Measurements from ENCODE around the gene BCL11B. TPM values are rescaled to one million over a fixed set of nuclear protein-coding genes. Genes with fewer than 3 reads are reported as not detected.
A peak's percentile ranks its signal among the peaks of the same experiment; 100 is the strongest.

Gene BCL11B
- total RNA-seq, 1 experiment from 2014 or later: 2.6 TPM

DNA sequence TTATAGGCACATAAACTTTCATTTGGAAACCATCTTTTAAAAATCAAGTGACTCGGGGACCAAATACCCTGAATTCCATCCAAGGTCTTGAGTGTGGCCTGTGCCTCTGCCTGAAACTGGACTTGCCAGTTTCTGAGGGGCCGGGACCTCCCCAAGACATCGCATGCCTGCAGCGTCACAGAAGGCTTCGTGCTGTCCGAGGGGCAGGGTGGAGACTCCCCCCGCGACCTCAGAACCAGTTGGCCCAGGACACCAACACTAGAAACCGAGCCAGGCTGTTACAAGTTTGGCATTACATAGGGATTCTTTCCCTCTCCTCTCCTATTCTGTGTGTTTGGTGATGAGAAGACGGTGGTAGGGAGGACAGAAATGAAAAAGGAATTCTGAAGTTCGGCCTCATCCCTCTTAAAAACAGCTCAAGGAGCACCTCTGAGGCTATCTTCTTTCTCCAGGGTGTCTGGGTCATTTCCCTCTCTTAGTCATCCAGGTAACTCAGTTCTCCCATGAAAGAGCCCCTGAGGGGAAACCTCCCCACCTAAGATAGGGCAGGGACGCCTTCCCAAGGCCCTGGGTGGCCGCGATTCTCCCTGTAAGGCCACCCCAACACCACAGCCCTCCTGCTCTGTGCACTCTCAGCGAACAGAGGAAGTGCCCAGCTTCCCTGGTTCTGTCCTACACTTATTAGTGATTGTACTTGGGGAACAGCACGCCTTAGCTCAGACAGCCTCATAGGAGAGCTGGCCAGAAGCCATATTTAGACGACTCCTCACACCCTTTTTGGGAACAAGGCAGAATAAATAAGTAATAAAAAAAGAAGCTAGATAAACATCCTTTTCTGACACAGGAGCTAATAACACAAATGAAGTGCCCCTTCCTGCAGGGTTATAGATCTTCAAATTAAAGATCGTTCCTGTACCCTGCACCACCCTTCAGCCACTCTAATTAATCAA lies 93.8 kb downstream of the BCL11B start:
- Histone ChIP-seq H3K27me3 (replicated peaks) (no peaks in the 10 kb centered on the region), H3K4me3 (no peak overlapping the region), H3K9me3 (replicated peaks) (no peaks in the 10 kb centered on the region), H3K4me1 (replicated peaks) (no peaks in the 10 kb centered on the region), H3K27ac (no peak overlapping the region), H3K36me3 (no peaks in the 10 kb centered on the region)
- DNase-seq (ENCODE audit: low read depth in 1 of 2, low spot score in 2 of 2): peak in 1 of 2 experiments; percentile 22

- Histone ChIP-seq H3K4me3 (no peak overlapping the region), H3K27ac (no peak overlapping the region), H3K36me3 (no peaks in the 10 kb centered on the region), H3K27me3 (replicated peaks) (no peaks in the 10 kb centered on the region), H3K9me3 (replicated peaks) (no peaks in the 10 kb centered on the region), H3K4me1 (replicated peaks) (no peaks in the 10 kb centered on the region)
- DNase-seq (ENCODE audit: low read depth in 1 of 2, low spot score in 2 of 2): peak in 1 of 2 experiments; percentile 14
Measured at GRCh38 chr14:99177046-99177655, 94.8 kb downstream of the BCL11B start.

DNA sequence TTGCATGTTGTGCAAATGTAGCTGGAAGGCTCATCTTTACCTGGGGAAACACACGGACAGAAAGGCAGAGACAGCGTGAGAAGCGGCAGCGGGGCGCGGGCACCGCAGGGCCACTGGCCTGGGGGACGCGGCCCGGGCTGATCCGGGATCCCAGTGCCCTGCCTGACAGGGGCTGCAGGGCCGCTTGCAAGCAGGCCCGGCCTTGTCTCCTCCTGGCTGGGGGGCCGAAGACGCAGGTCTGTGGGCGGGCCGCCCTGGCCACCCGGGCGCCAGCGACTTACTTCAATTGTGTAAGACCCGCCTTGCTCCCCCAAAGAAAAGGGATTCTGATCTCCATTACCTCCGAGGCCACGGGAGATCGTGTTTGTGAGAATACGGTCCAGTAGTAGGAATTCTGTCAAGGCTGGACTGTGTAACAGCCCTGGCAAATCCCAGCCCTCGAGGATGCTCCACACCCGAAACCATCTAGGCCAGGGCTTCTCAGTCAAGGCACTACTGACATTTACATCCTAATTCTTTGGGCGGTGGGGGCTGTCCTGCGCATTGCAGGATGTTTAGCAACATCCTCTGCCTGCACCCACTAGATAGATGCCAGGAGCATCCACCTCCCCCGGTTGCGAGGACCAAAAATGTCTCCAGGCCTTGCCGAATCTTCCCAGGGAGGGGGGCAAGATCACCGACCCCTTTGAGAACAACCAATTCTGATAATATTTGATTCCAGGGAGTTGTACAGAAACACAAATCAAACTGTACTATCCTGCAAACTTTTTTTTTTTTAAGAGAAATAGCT lies 95.6 kb downstream of the BCL11B start:
- Histone ChIP-seq H3K27ac (no peak overlapping the region), H3K4me1 (replicated peaks) (no peaks in the 10 kb centered on the region)
- peak in 1 of 2 experiments; percentile 30 for DNase-seq (ENCODE audit: low read depth in 1 of 2, low spot score in 2 of 2)

GRCh38 chr14:99175331-99176155 lies 96.5 kb downstream of the BCL11B start:
- no peaks in the 10 kb centered on the region for H3K36me3 ChIP-seq
- peak in 1 of 2 experiments; percentile 31 for DNase-seq (ENCODE audit: low read depth in 1 of 2, low spot score in 2 of 2)
- H3K27me3 ChIP-seq (replicated peaks): no peaks in the 10 kb centered on the region
- H3K4me3 ChIP-seq: no peak overlapping the region
- no peak overlapping the region for H3K27ac ChIP-seq
- no peaks in the 10 kb centered on the region for H3K4me1 ChIP-seq (replicated peaks)
- H3K9me3 ChIP-seq (replicated peaks): no peaks in the 10 kb centered on the region

More for the DNA sequence above, 95.6 kb downstream of the BCL11B start:
- Histone ChIP-seq H3K36me3 (no peaks in the 10 kb centered on the region), H3K4me3 (no peak overlapping the region), H3K9me3 (replicated peaks) (no peaks in the 10 kb centered on the region), H3K27me3 (replicated peaks) (no peaks in the 10 kb centered on the region)

GRCh38 chr14:99174770-99175319 lies 97.2 kb downstream of the BCL11B start:
- no peak for DNase-seq (ENCODE audit: low read depth in 1 of 2, low spot score in 2 of 2)
- Histone ChIP-seq H3K27me3 (replicated peaks) (no peaks in the 10 kb centered on the region), H3K36me3 (no peaks in the 10 kb centered on the region)

GRCh38 chr14:99174081-99174769 lies 97.8 kb downstream of the BCL11B start:
- Histone ChIP-seq H3K9me3 (replicated peaks) (no peaks in the 10 kb centered on the region), H3K36me3 (no peaks in the 10 kb centered on the region), H3K27me3 (replicated peaks) (no peaks in the 10 kb centered on the region), H3K4me3 (no peak overlapping the region), H3K27ac (no peak overlapping the region), H3K4me1 (replicated peaks) (no peaks in the 10 kb centered on the region)
- no peak for DNase-seq (ENCODE audit: low read depth in 1 of 2, low spot score in 2 of 2)

More at GRCh38 chr14:99174770-99175319, 97.2 kb downstream of the BCL11B start:
- H3K4me3 ChIP-seq: no peak overlapping the region
- no peaks in the 10 kb centered on the region for H3K9me3 ChIP-seq (replicated peaks)
- H3K4me1 ChIP-seq (replicated peaks): no peaks in the 10 kb centered on the region
- H3K27ac ChIP-seq: no peak overlapping the region

DNA sequence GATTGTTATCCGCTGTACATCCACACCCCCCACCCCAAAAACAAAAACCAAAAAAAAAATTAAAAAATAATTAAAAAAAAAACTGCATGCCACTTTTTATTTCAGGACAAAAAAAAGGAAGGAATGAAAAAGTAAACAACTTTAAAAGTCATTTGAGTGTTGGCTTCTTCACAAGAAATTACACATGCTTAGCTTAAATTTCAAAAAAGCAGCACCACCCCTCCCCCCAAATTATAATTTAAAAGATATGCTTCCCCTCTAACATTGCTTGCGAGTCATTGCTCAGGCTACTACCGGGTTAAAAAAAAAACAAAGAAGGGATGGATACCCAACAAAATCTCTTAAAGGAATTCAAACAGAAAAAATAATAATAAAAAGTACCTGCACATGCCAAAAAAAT lies 98.5 kb downstream of the BCL11B start:
- Histone ChIP-seq H3K9me3 (replicated peaks) (no peaks in the 10 kb centered on the region), H3K4me3 (no peak overlapping the region), H3K27me3 (replicated peaks) (no peaks in the 10 kb centered on the region), H3K4me1 (replicated peaks) (no peaks in the 10 kb centered on the region), H3K27ac (no peak overlapping the region), H3K36me3 (no peaks in the 10 kb centered on the region)
- no peak for DNase-seq (ENCODE audit: low read depth in 1 of 2, low spot score in 2 of 2)

GRCh38 chr14:99173086-99173485 lies 98.9 kb downstream of the BCL11B start:
- DNase-seq (ENCODE audit: low read depth in 1 of 2, low spot score in 2 of 2): no peak
- no peaks in the 10 kb centered on the region for H3K9me3 ChIP-seq (replicated peaks)
- H3K4me1 ChIP-seq (replicated peaks): no peaks in the 10 kb centered on the region
- H3K36me3 ChIP-seq: no peaks in the 10 kb centered on the region
- no peak overlapping the region for H3K4me3 ChIP-seq
- no peak overlapping the region for H3K27ac ChIP-seq
- H3K27me3 ChIP-seq (replicated peaks): no peaks in the 10 kb centered on the region

DNA sequence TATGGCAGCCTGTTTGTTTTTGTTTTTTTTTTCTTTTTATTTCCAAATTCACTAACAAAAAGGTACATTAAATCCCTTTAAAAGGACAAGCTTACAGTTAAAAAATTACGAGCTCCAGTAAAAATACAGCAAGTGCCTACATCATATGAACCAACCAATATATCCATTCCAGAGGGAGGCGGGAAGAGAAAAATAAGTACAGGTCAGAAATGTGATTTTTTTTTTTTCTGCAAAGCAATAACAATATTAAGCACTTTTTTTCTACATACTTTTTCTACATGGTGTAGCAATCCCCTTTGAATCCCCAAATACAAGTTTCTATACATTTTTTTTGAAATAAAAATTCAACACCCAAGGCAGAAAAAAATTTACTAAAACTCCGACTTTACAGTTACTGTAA lies 100.6 kb downstream of the BCL11B start:
- H3K27ac ChIP-seq: no peak overlapping the region
- H3K9me3 ChIP-seq (replicated peaks): no peaks in the 10 kb centered on the region
- H3K27me3 ChIP-seq (replicated peaks): no peaks in the 10 kb centered on the region
- H3K4me3 ChIP-seq: no peak overlapping the region
- no peak for DNase-seq (ENCODE audit: low read depth in 1 of 2, low spot score in 2 of 2)
- no peaks in the 10 kb centered on the region for H3K36me3 ChIP-seq
- no peaks in the 10 kb centered on the region for H3K4me1 ChIP-seq (replicated peaks)

DNA sequence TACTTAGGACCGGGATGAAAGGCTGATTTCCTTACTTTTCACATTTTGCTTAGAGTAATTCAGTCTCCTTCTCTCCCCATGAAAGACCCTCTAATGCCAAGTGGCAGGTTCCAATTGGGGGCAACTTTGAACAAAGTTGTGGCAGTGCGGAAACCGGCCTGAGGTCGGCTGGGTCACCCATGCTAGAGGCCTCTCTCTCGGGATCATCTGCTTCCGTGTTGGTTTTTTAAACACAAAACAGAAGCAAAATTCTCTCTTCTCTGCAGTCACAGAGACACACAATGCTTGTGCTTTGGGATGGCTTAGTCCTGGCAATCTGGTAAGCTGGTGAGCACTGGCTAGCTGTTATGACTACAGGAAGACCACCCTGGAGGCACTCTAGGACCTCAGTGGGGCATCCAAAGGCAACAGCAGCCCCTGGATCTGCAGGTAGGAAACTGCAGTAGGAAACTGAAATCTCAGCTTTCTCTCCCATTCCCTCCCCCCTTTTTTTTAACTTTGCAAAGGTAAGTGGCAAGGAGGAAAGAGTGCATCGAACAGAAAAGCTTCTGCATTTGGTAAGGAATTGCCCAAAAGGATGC lies 102.1 kb downstream of the BCL11B start:
- no peaks in the 10 kb centered on the region for H3K27me3 ChIP-seq (replicated peaks)
- H3K4me3 ChIP-seq: no peak overlapping the region
- H3K36me3 ChIP-seq: no peaks in the 10 kb centered on the region
- H3K9me3 ChIP-seq (replicated peaks): no peaks in the 10 kb centered on the region
- no peak overlapping the region for H3K27ac ChIP-seq
- no peak for DNase-seq (ENCODE audit: low read depth in 1 of 2, low spot score in 2 of 2)
- no peaks in the 10 kb centered on the region for H3K4me1 ChIP-seq (replicated peaks)

- Histone ChIP-seq H3K4me3 (no peak overlapping the region), H3K27ac (no peak overlapping the region), H3K4me1 (replicated peaks) (no peaks in the 10 kb centered on the region), H3K27me3 (replicated peaks) (no peaks in the 10 kb centered on the region), H3K9me3 (replicated peaks) (no peaks in the 10 kb centered on the region), H3K36me3 (no peaks in the 10 kb centered on the region)
- no peak for DNase-seq (ENCODE audit: low read depth in 1 of 2, low spot score in 2 of 2)
Measured at GRCh38 chr14:99168330-99168729, 103.7 kb downstream of the BCL11B start.

DNA sequence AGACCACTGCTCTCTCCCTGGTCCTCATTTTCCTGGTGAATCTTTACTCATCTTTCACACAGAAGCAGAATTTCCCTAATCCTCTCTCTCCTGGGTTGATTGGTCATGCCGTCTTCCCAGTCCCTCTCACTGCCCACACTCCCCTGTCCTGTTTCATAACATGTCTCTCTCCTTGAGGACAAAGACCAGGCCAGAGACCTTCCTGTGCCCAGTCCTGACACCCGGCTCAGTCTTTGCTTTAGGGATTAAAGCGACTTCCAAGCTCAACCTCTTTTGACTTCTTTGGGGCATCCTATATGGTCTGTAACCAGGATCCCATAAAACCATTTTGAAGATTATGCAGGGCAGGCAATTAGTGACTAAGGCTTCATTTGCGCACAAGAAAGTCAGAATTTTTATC lies 105.5 kb downstream of the BCL11B start:
- Histone ChIP-seq H3K27me3 (replicated peaks) (no peaks in the 10 kb centered on the region), H3K36me3 (no peaks in the 10 kb centered on the region), H3K27ac (no peak overlapping the region), H3K4me3 (no peak overlapping the region), H3K4me1 (replicated peaks) (no peaks in the 10 kb centered on the region), H3K9me3 (replicated peaks) (no peaks in the 10 kb centered on the region)
- no peak for DNase-seq (ENCODE audit: low read depth in 1 of 2, low spot score in 2 of 2)

Measured in SJSA1 (cell line).